Ishikawa (cell line): Measurements from ENCODE around the gene EMP2.

Source experiments
- CEBPB ChIP-seq: IDR thresholded peaks from 2 replicates; pipeline ENCODE4 v1.6.1; 2012
- CREB1 ChIP-seq: IDR thresholded peaks from 2 replicates; pipeline ENCODE4 v1.6.1; 2012; ENCODE audit warnings: low read depth
- EGR1 ChIP-seq: IDR thresholded peaks from 2 replicates; pipeline ENCODE4 v1.6.1; 2012
- EP300 ChIP-seq: IDR thresholded peaks from 2 replicates; pipeline ENCODE4 v1.6.1; 2012; ENCODE audit warnings: borderline replicate concordance
- FOXM1 ChIP-seq: IDR thresholded peaks from 2 replicates; pipeline ENCODE4 v1.6.1; 2012; ENCODE audit warnings: low read depth, borderline replicate concordance
- NFIC ChIP-seq: IDR thresholded peaks from 2 replicates; pipeline ENCODE4 v1.6.1; 2012
- RAD21 ChIP-seq: IDR thresholded peaks from 2 replicates; pipeline ENCODE4 v1.6.1; 2012; ENCODE audit warnings: low read depth
- REST ChIP-seq: IDR thresholded peaks from 2 replicates; pipeline ENCODE4 v1.6.1; 2012; ENCODE audit warnings: low read depth, mild to moderate bottlenecking
- TAF1 ChIP-seq: IDR thresholded peaks from 2 replicates; pipeline ENCODE4 v1.6.1; 2012; ENCODE audit warnings: low read depth, mild to moderate bottlenecking
- TCF12 ChIP-seq: IDR thresholded peaks from 2 replicates; pipeline ENCODE4 v1.6.1; 2012; ENCODE audit warnings: low read depth
- TEAD4 ChIP-seq: IDR thresholded peaks from 2 replicates; pipeline ENCODE4 v1.6.1; 2012
- YY1 ChIP-seq: IDR thresholded peaks from 2 replicates; pipeline ENCODE4 v1.6.1; 2012; ENCODE audit warnings: low read depth
- ZBTB7A ChIP-seq: IDR thresholded peaks from 2 replicates; pipeline ENCODE4 v1.6.1; 2012; ENCODE audit warnings: low read depth
- TF ChIP-seq, protein P1 (sequence below): IDR thresholded peaks from 2 replicates; pipeline ENCODE4 v1.6.1; 2012
- TF ChIP-seq, protein P2 (sequence below): IDR thresholded peaks from 2 replicates; pipeline ENCODE4 v1.6.1; 2012

The EMP2 gene

DNA sequence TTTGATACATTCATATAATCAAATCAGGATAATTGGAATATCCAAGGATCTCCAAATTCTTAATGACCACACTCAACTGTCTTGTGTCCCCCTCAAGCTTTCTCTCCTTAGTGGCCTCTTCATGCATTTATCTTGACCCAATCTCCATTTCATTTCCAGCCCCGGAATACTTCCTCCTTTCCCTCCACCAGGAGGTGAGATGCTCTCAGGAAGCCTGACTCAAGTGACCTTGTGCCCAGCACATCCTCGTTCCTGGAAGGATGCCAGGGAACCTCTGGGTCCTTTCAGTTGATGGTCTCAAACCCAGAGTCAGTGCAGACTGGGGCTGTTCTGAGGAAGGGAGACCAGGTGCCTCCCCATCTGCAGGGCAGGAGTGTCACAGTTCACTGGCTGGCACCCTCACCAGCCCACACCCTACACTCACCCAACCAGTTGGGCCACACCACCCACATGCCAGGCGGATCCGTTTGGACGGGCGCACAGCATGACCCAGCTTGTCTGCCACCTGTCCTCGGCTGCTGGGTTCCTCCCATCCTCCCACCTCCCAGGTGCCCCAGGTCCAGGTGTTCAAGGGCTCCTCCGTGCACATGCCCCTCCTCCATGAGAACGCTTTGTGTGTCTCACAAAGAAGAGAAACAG, 14.0 kb upstream of the EMP2 start:
- TF ChIP-seq EP300, result peak; percentile 97
- TF ChIP-seq TEAD4, result peak; percentile 97
- peak; percentile 99 for TF ChIP-seq NFIC
- TF ChIP-seq TCF12, result peak; percentile 100
- TF ChIP-seq EGR1, result peak; percentile 98
- no peak for TF ChIP-seq CREB1
- TF ChIP-seq REST, result peak; percentile 17; the same call in 1 of the 2 replicates
- TF ChIP-seq TAF1, result no peak; the same call in 1 of the 2 replicates
- no peak for TF ChIP-seq ZBTB7A
- TF ChIP-seq FOXM1, result peak; percentile 91
- TF ChIP-seq, protein P1, sequence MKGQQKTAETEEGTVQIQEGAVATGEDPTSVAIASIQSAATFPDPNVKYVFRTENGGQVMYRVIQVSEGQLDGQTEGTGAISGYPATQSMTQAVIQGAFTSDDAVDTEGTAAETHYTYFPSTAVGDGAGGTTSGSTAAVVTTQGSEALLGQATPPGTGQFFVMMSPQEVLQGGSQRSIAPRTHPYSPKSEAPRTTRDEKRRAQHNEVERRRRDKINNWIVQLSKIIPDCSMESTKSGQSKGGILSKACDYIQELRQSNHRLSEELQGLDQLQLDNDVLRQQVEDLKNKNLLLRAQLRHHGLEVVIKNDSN, result peak; percentile 77
- TF ChIP-seq YY1, result peak; percentile 83
- TF ChIP-seq RAD21, result peak; percentile 44; the same call in 1 of the 2 replicates
- TF ChIP-seq, protein P2, sequence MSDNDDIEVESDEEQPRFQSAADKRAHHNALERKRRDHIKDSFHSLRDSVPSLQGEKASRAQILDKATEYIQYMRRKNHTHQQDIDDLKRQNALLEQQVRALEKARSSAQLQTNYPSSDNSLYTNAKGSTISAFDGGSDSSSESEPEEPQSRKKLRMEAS, result peak; percentile 98
- TF ChIP-seq CEBPB, result peak; percentile 29; the same call in 1 of the 2 replicates

DNA sequence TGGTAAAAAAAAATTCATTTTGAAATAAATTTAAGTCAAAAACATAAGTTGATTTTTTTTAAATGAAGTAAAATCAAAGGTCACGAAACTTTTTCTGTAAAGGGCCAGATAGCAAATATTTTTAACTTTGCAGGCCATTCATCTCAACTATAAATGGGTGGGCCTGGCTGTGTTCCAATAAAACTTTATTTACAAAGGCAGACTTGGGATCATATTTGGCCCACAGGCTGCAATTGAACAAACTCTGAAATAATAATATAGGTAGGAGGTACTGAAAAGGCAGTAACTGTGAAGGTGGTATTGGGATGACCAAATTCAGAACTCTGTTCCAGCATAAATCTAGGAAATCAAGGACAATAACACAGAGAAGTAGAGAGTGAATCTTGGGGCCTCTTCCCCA, 12.2 kb upstream of the EMP2 start:
- TF ChIP-seq EP300, result no peak

- no peak for TF ChIP-seq TCF12
- TF ChIP-seq, protein P2, result no peak
- no peak for TF ChIP-seq TAF1
- TF ChIP-seq ZBTB7A, result no peak
- TF ChIP-seq NFIC, result no peak
- no peak for TF ChIP-seq TEAD4
- no peak for TF ChIP-seq REST
- TF ChIP-seq CEBPB, result no peak
- TF ChIP-seq CREB1, result no peak
- TF ChIP-seq, protein P1, result no peak
- TF ChIP-seq RAD21, result no peak
- no peak for TF ChIP-seq EGR1
- TF ChIP-seq FOXM1, result no peak
- no peak for TF ChIP-seq YY1
- TF ChIP-seq EP300, result no peak
Observed at GRCh38 chr16:10590342-10590741, 9.9 kb upstream of the EMP2 start.

GRCh38 chr16:10589109-10589508, 8.7 kb upstream of the EMP2 start:
- TF ChIP-seq, protein P2, result no peak
- no peak for TF ChIP-seq REST
- TF ChIP-seq CEBPB, result no peak
- no peak for TF ChIP-seq EGR1
- TF ChIP-seq CREB1, result no peak
- no peak for TF ChIP-seq TAF1
- TF ChIP-seq TEAD4, result no peak
- TF ChIP-seq NFIC, result no peak
- TF ChIP-seq YY1, result no peak
- TF ChIP-seq, protein P1, result no peak
- no peak for TF ChIP-seq FOXM1
- TF ChIP-seq TCF12, result no peak
- TF ChIP-seq RAD21, result no peak
- TF ChIP-seq EP300, result no peak
- no peak for TF ChIP-seq ZBTB7A
